ENCODE data around the gene PERM1.

GRCh38 chr1:1014799-1015681, 33.1 kb upstream of the PERM1 start:
- no peak for TF ChIP-seq POLR2A (IDR thresholded peaks at IDR 0.05)
- no peak for TF ChIP-seq EP300 (IDR thresholded peaks at IDR 0.05)

All from gastroesophageal sphincter (tissue), 2 donors.